ENCODE data around the gene CDC42BPG. TPM values are rescaled to one million over a fixed set of nuclear protein-coding genes. Genes with fewer than 3 reads are reported as not detected.

Gene CDC42BPG
- total and polyA plus RNA-seq, 2 experiments from 2014 or later = not detected

GRCh38 chr11:64787526-64788320 is 56.7 kb downstream of the CDC42BPG start:
- no peak overlapping the region for H3K9ac ChIP-seq
- H4K20me1 ChIP-seq (ENCODE audit: insufficient read depth) = no peaks in the 10 kb centered on the region
- H3K27ac ChIP-seq = no peak overlapping the region
- H2AFZ ChIP-seq = no peak overlapping the region
- H3K4me2 ChIP-seq (ENCODE audit: unreplicated experiment) = no peak overlapping the region
- H3K4me1 ChIP-seq (ENCODE audit: insufficient read depth) = no peaks in the 10 kb centered on the region
- no peaks in the 10 kb centered on the region for H3K9me2 ChIP-seq (ENCODE audit: insufficient read depth)
- in situ Hi-C loops (cut with MboI) = no loop called here
- no peaks in the 10 kb centered on the region for H3K9me3 ChIP-seq (ENCODE audit: low read depth)
- 45 to 48% methylated on average over 15 of the region's 15 CpGs for WGBS, 2 experiments (ENCODE audit: low coverage in 1 of 2, low lambda C conversion rate in 2 of 2, missing lambda C conversion rate in 2 of 2)
- peak; percentile 76 for DNase-seq
- TF ChIP-seq EZH2 (IDR thresholded peaks at IDR 0.05; ENCODE audit: insufficient read depth, poor library complexity, severe bottlenecking) (no peak), EZH2phosphoT487 (IDR thresholded peaks at IDR 0.05; ENCODE audit: insufficient read depth, low read depth) (no peak)
- H3K4me3 ChIP-seq = no peak overlapping the region
- H3K27me3 ChIP-seq (replicated peaks; ENCODE audit: insufficient read depth) = no peaks in the 10 kb centered on the region
- H3K36me3 ChIP-seq (ENCODE audit: low read depth) = no peaks in the 10 kb centered on the region
- no peaks in the 10 kb centered on the region; the same call in 1 of the 2 replicates for H3F3A ChIP-seq (ENCODE audit: insufficient read depth)
- no peaks in the 10 kb centered on the region for H3K79me2 ChIP-seq (ENCODE audit: insufficient read depth)

GRCh38 chr11:64786308-64786707 is 58.1 kb downstream of the CDC42BPG start:
- no peaks in the 10 kb centered on the region for H3K4me1 ChIP-seq (ENCODE audit: insufficient read depth)
- H3K79me2 ChIP-seq (ENCODE audit: insufficient read depth) = no peaks in the 10 kb centered on the region
- no peak for DNase-seq
- no peak overlapping the region for H3K4me3 ChIP-seq
- H4K20me1 ChIP-seq (ENCODE audit: insufficient read depth) = no peaks in the 10 kb centered on the region
- no peak overlapping the region for H3K4me2 ChIP-seq (ENCODE audit: unreplicated experiment)
- no peak overlapping the region for H2AFZ ChIP-seq
- no peak overlapping the region for H3K9ac ChIP-seq
- in situ Hi-C loops (cut with MboI) = no loop called here
- H3K9me2 ChIP-seq (ENCODE audit: insufficient read depth) = no peaks in the 10 kb centered on the region
- 93 to 98% methylated on average over 10 of the region's 10 CpGs for WGBS, 2 experiments (ENCODE audit: low coverage in 1 of 2, low lambda C conversion rate in 2 of 2, missing lambda C conversion rate in 2 of 2)
- H3K27ac ChIP-seq = no peak overlapping the region
- H3K9me3 ChIP-seq (ENCODE audit: low read depth) = no peaks in the 10 kb centered on the region
- no peaks in the 10 kb centered on the region for H3K27me3 ChIP-seq (replicated peaks; ENCODE audit: insufficient read depth)
- no peaks in the 10 kb centered on the region for H3K36me3 ChIP-seq (ENCODE audit: low read depth)
- TF ChIP-seq EZH2 (IDR thresholded peaks at IDR 0.05; ENCODE audit: insufficient read depth, poor library complexity, severe bottlenecking) (no peak), EZH2phosphoT487 (IDR thresholded peaks at IDR 0.05; ENCODE audit: insufficient read depth, low read depth) (no peak)
- no peaks in the 10 kb centered on the region; the same call in 1 of the 2 replicates for H3F3A ChIP-seq (ENCODE audit: insufficient read depth)

GRCh38 chr11:64784813-64785581 is 59.5 kb downstream of the CDC42BPG start:
- no peaks in the 10 kb centered on the region for H3K9me3 ChIP-seq (ENCODE audit: low read depth)
- no peak overlapping the region for H3K4me2 ChIP-seq (ENCODE audit: unreplicated experiment)
- peaks cover 4% of the 10 kb centered on the region; the same call in 1 of the 2 replicates for H3F3A ChIP-seq (ENCODE audit: insufficient read depth)
- no peaks in the 10 kb centered on the region for H4K20me1 ChIP-seq (ENCODE audit: insufficient read depth)
- H3K27ac ChIP-seq = no peak overlapping the region
- no peak overlapping the region for H3K9ac ChIP-seq
- DNase-seq = no peak
- in situ Hi-C loops (cut with MboI) = no loop called here
- no peaks in the 10 kb centered on the region for H3K4me1 ChIP-seq (ENCODE audit: insufficient read depth)
- no peak overlapping the region for H2AFZ ChIP-seq
- no peaks in the 10 kb centered on the region for H3K36me3 ChIP-seq (ENCODE audit: low read depth)
- TF ChIP-seq EZH2phosphoT487 (IDR thresholded peaks at IDR 0.05; ENCODE audit: insufficient read depth, low read depth) = no peak
- TF ChIP-seq EZH2 (IDR thresholded peaks at IDR 0.05; ENCODE audit: insufficient read depth, poor library complexity, severe bottlenecking) = no peak
- 83 to 85% methylated on average over 12 of the region's 12 CpGs for WGBS, 2 experiments (ENCODE audit: low coverage in 1 of 2, low lambda C conversion rate in 2 of 2, missing lambda C conversion rate in 2 of 2)
- H3K4me3 ChIP-seq = no peak overlapping the region
- no peaks in the 10 kb centered on the region for H3K79me2 ChIP-seq (ENCODE audit: insufficient read depth)
- H3K27me3 ChIP-seq (replicated peaks; ENCODE audit: insufficient read depth) = no peaks in the 10 kb centered on the region
- H3K9me2 ChIP-seq (ENCODE audit: insufficient read depth) = no peaks in the 10 kb centered on the region

GRCh38 chr11:64778473-64779298 is 65.8 kb downstream of the CDC42BPG start, which contains the start of gene SF1:
Gene SF1 (minus strand): TSS chr11:64778542. CDS start chr11:64778392, 150 bp downstream.
- Histone ChIP-seq H3K27me3 (replicated peaks; ENCODE audit: insufficient read depth) (no peaks in the 10 kb centered on the region), H3K36me3 (ENCODE audit: low read depth) (peaks cover 27% of the 10 kb centered on the region), H3K9me2 (ENCODE audit: insufficient read depth) (no peaks in the 10 kb centered on the region), H3K79me2 (ENCODE audit: insufficient read depth) (peaks cover 39% of the 10 kb centered on the region), H3K4me1 (ENCODE audit: insufficient read depth) (peaks cover 18% of the 10 kb centered on the region), H3F3A (ENCODE audit: insufficient read depth) (peaks cover 38% of the 10 kb centered on the region), H3K9ac (peak within 1 kb of the TSS; percentile 99), H3K9me3 (ENCODE audit: low read depth) (no peaks in the 10 kb centered on the region), H4K20me1 (ENCODE audit: insufficient read depth) (peaks cover 29% of the 10 kb centered on the region; the same call in 1 of the 2 replicates), H3K27ac (peak within 1 kb of the TSS; percentile 97), H3K4me2 (ENCODE audit: unreplicated experiment) (peak within 1 kb of the TSS; percentile 98), H2AFZ (peak within 1 kb of the TSS; percentile 93), H3K4me3 (peak within 1 kb of the TSS; percentile 94)
- DNase-seq = peak; percentile 100
- 1% methylated on average over 57 to 68 of the region's 80 CpGs for WGBS, 2 experiments (ENCODE audit: low coverage in 1 of 2, low lambda C conversion rate in 2 of 2, missing lambda C conversion rate in 2 of 2)
- no peak for TF ChIP-seq EZH2 (IDR thresholded peaks at IDR 0.05; ENCODE audit: insufficient read depth, poor library complexity, severe bottlenecking)
- no peak for TF ChIP-seq EZH2phosphoT487 (IDR thresholded peaks at IDR 0.05; ENCODE audit: insufficient read depth, low read depth)
- in situ Hi-C loops (cut with MboI) = no loop called here

Measured in GM23248 (cell line).